Epithelial cell of proximal tubule (primary cell): Measurements from ENCODE around the gene FBXO31. TPM values are rescaled to one million over a fixed set of nuclear protein-coding genes. Genes with fewer than 3 reads are reported as not detected.

Experiments
- DNase-seq: peaks from one replicate; pipeline ENCODE4 v3.0.0-alpha.2; 2011; ENCODE audit warnings: low read depth
- H3K4me3 ChIP-seq: 2 replicates; pipeline ENCODE4 v1.5.1; 2011; ENCODE audit warnings: low read depth, mild to moderate bottlenecking, low read length
- CTCF ChIP-seq: conservative IDR thresholded peaks from 2 replicates; pipeline ENCODE4 v1.5.1; 2012; ENCODE audit warnings: low read depth, mild to moderate bottlenecking, low read length
- total RNA-seq: library from RNA; depleted of rRNA; stranded (reverse); fragments of >200 nt; gene quantifications from 2 replicates; pipeline ENCODE4 v1.2.3, GENCODE V29; 2015

Gene FBXO31
- total RNA-seq, 1 donor from 2014 or later, result 18.0 TPM

GRCh38 chr16:87297407-87297806 lies 86.2 kb downstream of the FBXO31 start:
- H3K4me3 ChIP-seq, result no peak overlapping the region
- TF ChIP-seq CTCF, result no peak
- DNase-seq, result no peak

GRCh38 chr16:87295661-87296531 lies 87.7 kb downstream of the FBXO31 start:
- no peak overlapping the region for H3K4me3 ChIP-seq
- no peak for DNase-seq
- no peak for TF ChIP-seq CTCF

- DNase-seq, result no peak
- H3K4me3 ChIP-seq, result no peak overlapping the region
- TF ChIP-seq CTCF, result no peak
Observed at GRCh38 chr16:87295259-87295658, 88.3 kb downstream of the FBXO31 start.

GRCh38 chr16:87293990-87294389 lies 89.6 kb downstream of the FBXO31 start:
- no peak overlapping the region for H3K4me3 ChIP-seq
- TF ChIP-seq CTCF, result no peak
- no peak for DNase-seq

- no peak for DNase-seq
- no peak overlapping the region for H3K4me3 ChIP-seq
- no peak for TF ChIP-seq CTCF
Observed at GRCh38 chr16:87291944-87292343, 91.6 kb downstream of the FBXO31 start.

- no peak for DNase-seq
- no peak for TF ChIP-seq CTCF
Observed at GRCh38 chr16:87288753-87289362, 94.7 kb downstream of the FBXO31 start.

More at GRCh38 chr16:87288753-87289362, 94.7 kb downstream of the FBXO31 start:
- H3K4me3 ChIP-seq, result no peak overlapping the region
